HG03378 (cell line): ENCODE measurements around the gene SUSD4.

Experiments used
- ATAC-seq: cut with Tn5 transposase; IDR thresholded peaks from one replicate; pipeline ENCODE4 v1.9.1; 2021; ENCODE audit warnings: mild to moderate bottlenecking, moderate library complexity; ENCODE audit not compliant: unreplicated experiment

Gene SUSD4

GRCh38 chr1:223331301-223331700 lies 32.7 kb downstream of the SUSD4 start:
- no peak for ATAC-seq

- no peak for ATAC-seq
These were observed 33.5 kb downstream of the SUSD4 start for GRCh38 chr1:223330466-223330865.

GRCh38 chr1:223329664-223330415 lies 34.1 kb downstream of the SUSD4 start:
- ATAC-seq, result no peak

GRCh38 chr1:223329252-223329651 lies 34.7 kb downstream of the SUSD4 start:
- no peak for ATAC-seq

- no peak for ATAC-seq
These were observed 35.4 kb downstream of the SUSD4 start for GRCh38 chr1:223328566-223328965.

GRCh38 chr1:223326776-223327175 lies 37.2 kb downstream of the SUSD4 start:
- ATAC-seq, result no peak

- ATAC-seq, result no peak
These were observed 40.2 kb downstream of the SUSD4 start for GRCh38 chr1:223323491-223324484.

GRCh38 chr1:223322868-223323267 lies 41.1 kb downstream of the SUSD4 start:
- no peak for ATAC-seq

GRCh38 chr1:223320959-223321358 lies 43.0 kb downstream of the SUSD4 start:
- no peak for ATAC-seq

GRCh38 chr1:223319905-223320580 lies 43.9 kb downstream of the SUSD4 start:
- no peak for ATAC-seq

- ATAC-seq, result no peak
These were observed 44.6 kb downstream of the SUSD4 start for GRCh38 chr1:223319398-223319797.

- no peak for ATAC-seq
These were observed 47.9 kb downstream of the SUSD4 start for GRCh38 chr1:223316082-223316481.

GRCh38 chr1:223315665-223316064 lies 48.3 kb downstream of the SUSD4 start:
- no peak for ATAC-seq

GRCh38 chr1:223313415-223313754 lies 50.6 kb downstream of the SUSD4 start:
- ATAC-seq, result no peak

GRCh38 chr1:223312705-223313414 lies 51.1 kb downstream of the SUSD4 start:
- no peak for ATAC-seq

- ATAC-seq, result no peak
These were observed 51.7 kb downstream of the SUSD4 start for GRCh38 chr1:223312273-223312672.

- no peak for ATAC-seq
These were observed 52.1 kb downstream of the SUSD4 start for GRCh38 chr1:223311826-223312225.

GRCh38 chr1:223308136-223308535 lies 55.8 kb downstream of the SUSD4 start:
- ATAC-seq, result no peak

GRCh38 chr1:223307544-223307943 lies 56.4 kb downstream of the SUSD4 start:
- no peak for ATAC-seq

- no peak for ATAC-seq
These were observed 59.0 kb downstream of the SUSD4 start for GRCh38 chr1:223304931-223305330.

GRCh38 chr1:223301371-223301770 lies 62.6 kb downstream of the SUSD4 start:
- ATAC-seq, result no peak
